Astrocyte of the cerebellum (primary cell): ENCODE data around the gene ANKRD11.
"Not testable (repeated sequence)": the region's sequence is repeated elsewhere in the genome, so short reads cannot be mapped to it uniquely, and the experiment has no call there.

Experiments used
- DNase-seq: peaks from one replicate; pipeline ENCODE4 v3.0.0-alpha.2; 2011; ENCODE audit warnings: low read depth
- H3K4me3 ChIP-seq: 2 replicates; pipeline ENCODE4 v1.5.1; 2011; ENCODE audit warnings: mild to moderate bottlenecking, low read depth, low read length, moderate library complexity
- CTCF ChIP-seq: IDR thresholded peaks from 2 replicates; pipeline ENCODE4 v1.5.1; 2012; ENCODE audit warnings: low read length, low read depth, moderate library complexity, mild to moderate bottlenecking; ENCODE audit errors: missing control alignments
- in situ Hi-C: cut with HindIII; loops from 2 replicates; pipeline ENCODE4 v1.10.0; 2017; ENCODE audit warnings: low sequenced_read_pairs

ANKRD11 gene

GRCh38 chr16:89253548-89254287, 236.6 kb downstream of the ANKRD11 start:
- in situ Hi-C loops: no loop called here
- no peak overlapping the region for H3K4me3 ChIP-seq
- no peak for DNase-seq
- no peak for TF ChIP-seq CTCF

DNA sequence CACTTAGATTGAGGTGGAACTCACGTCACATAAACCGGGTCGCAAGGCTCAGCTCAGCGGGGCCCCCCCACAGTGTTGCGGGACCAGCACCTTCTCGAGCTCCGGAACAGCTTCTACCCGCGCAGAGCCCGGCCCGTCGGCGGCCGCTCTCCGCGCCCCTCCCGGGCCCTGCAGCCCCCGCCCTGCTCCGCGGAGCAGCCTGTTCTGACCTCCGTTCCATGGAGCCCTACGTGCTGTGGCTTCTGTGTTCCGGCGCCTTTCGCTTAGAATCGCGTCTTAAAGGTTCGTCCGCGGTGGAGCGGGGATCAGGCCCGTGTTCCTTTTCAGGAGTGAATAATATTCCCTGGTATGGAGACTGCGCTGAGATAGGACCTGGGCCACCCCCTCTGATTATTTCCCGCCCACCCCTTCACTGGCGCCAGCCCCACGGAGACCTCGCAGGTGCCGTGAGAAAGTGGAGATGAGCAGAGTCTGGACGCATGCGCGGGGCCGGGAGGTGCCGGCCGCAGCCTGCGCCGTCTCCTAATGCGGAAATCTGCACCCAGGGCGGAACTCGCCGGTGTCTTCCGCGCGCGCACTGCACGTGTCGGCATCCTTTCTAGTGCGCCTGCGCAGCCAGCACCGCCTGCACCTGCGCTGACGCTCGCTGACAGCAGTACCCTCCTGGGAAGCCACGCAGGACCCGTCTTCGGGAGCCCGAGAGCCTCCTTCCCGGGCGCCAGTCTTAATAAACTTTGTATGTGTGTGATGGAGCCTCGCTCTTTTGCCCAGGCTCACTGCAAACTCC, 242.0 kb downstream of the ANKRD11 start:
- in situ Hi-C loops: no loop called here
- H3K4me3 ChIP-seq: peak overlapping the region; percentile 45
- no peak for DNase-seq
- TF ChIP-seq CTCF: no peak

DNA sequence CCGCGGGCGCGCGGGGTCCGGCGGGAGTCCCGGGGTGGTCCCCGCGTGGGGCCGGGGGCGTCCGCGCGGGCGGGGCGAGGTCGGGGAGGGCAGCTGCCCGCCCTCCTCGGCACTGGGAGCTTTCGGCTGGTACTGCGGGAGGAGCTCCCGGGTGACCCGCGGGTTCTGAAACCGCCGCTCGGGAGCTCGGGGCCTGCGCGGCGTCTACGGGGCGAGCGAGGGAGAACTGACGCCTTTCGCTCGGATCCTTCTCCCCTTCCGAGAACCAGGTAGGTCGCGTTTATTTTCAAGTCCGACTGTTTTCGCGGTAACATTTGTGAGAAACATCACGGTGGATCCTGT, 242.7 kb downstream of the ANKRD11 start:
- peak overlapping the region; percentile 45 for H3K4me3 ChIP-seq
- DNase-seq, in situ Hi-C loops: not testable (repeated sequence)

DNA sequence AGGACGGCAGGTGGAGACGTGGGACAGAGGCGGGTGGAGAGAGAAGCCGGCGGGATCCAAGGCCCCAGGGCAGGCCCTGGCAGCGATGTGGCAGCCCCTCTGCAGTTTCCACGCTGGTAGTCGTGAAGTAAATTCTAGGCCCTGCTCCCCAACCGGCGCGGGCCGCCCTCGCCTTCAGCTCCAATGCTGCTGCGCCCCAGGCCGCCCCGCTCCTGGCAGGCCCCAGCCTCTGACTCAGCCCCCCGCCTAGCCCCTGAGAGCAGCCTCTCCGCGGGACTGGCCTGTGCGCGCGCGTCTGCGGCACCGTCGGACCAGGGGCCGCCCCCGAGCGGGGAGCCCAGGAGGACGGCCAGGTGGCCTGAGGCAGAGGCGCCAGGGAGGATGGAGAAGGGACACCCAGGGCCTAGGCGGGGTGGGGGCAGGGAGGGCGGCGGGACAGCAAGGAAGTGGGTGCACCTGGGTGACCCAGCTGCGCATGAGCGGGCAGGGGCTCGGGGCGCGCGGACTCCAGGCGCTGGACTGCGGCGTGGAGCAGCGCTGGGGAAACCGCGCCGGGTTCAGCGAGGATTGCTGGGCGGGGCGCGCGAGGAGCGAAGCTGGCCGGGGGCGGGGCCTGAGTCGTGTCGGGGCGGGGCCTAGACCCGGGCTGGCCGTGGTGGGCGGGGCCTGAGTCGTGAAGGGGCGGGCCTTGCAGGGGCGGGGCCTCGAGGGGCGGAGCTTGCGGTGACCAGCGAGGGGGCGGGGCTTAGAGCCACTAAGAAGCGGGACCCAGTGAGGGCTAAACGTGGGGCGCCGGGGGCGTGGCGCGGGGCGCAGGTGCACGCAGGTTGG, 243.2 kb downstream of the ANKRD11 start:
- in situ Hi-C loops: no loop called here
- peak; percentile 37 for DNase-seq
- peak overlapping the region; percentile 45 for H3K4me3 ChIP-seq
- no peak for TF ChIP-seq CTCF

DNA sequence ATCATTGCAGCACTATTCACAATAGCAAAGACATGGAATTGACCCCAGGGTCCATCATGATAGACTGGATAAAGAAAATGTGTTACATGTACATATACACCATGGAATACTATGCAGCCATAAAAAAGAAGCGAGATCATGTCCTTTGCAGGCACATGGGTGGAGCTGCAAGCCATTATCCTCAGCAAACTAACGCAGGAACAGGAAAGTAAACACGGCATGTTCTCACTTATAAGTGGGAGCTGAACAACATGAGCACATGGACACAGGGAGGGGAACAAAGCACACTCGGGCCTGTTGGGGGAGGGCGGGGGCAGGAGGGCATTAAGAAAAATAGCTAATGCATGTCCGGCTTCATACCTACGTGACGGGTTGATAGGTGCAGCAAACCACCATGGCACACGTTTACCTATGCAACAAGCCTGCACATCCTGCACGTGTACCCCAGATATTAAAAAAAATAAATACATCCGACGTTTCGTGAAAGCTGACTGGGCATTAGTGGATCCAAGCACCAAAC, 243.9 kb downstream of the ANKRD11 start:
- peak overlapping the region; percentile 45 for H3K4me3 ChIP-seq
- TF ChIP-seq CTCF: no peak

GRCh38 chr16:89244754-89245153, 245.6 kb downstream of the ANKRD11 start:
- in situ Hi-C loops: no loop called here
- no peak for DNase-seq
- H3K4me3 ChIP-seq: no peak overlapping the region
- TF ChIP-seq CTCF: no peak

More for the DNA sequence above, 243.9 kb downstream of the ANKRD11 start:
- in situ Hi-C loops: no loop called here
- no peak for DNase-seq

DNA sequence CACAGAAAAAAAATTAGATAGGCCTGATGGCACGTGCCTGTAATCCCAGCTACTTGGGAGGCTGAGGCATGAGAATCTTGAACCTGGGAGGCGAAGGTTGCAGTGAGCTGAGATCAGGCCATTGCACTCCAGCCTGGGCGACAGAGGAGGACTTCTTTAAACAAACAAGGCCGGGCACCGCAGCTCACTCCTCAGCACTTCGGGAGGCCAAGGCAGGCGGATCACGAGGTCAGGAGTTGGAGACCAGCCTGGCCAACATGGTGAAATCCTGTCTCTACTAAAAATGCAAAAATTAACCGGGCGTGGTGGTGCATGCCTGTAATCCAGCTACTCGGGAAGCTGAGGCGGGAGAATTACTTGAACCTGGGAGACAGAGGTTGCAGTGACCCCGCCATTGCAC, 246.1 kb downstream of the ANKRD11 start:
- H3K4me3 ChIP-seq, in situ Hi-C loops, DNase-seq: not testable (repeated sequence)
